Activated T-cell treated with anti-CD3 and anti-CD28 coated beads for 1 hour (primary cell): ENCODE data around the gene ATG7.
"Not testable (repeated sequence)": the region's sequence is repeated elsewhere in the genome, so short reads cannot be mapped to it uniquely, and the experiment has no call there.

ENCODE experiments used
- DNase-seq: peaks from one replicate; pipeline ENCODE4 v3.0.0-alpha.2; 2020; ENCODE audit warnings: low read depth

The ATG7 gene

DNA sequence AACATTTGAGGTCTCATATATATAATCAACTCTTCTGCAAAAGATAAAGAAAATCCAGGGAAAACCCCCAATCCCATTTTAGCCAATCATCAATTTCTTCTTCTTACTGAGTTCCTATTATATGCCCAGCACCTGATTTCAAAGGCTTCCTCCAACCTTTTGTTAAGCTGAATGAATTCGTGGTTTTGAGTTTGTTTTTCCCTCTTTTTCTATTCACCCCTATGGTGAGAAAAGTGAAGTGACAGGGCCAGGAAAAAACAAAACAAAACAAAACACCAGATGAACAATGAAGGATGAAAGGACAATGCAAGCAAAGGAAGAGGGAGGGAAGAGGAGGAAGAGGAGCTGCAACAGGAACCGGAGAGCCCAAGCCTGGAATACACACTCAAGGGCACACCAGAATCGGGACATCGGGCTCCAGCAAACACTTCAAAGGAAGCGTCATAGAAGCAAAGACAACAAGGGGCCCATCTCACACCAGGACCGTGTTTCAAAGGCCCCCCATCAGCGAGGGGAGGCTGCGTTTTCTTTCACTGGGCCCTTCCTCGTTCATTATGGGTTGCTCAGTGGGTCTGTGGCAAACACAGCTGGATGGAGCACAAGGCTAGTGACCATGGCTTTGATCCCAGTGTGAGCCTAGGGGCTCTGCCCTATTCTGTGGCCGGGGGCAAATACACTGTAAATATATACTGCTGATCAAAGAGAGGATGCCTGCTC lies 321.3 kb downstream of the ATG7 start:
- no peak for DNase-seq

DNA sequence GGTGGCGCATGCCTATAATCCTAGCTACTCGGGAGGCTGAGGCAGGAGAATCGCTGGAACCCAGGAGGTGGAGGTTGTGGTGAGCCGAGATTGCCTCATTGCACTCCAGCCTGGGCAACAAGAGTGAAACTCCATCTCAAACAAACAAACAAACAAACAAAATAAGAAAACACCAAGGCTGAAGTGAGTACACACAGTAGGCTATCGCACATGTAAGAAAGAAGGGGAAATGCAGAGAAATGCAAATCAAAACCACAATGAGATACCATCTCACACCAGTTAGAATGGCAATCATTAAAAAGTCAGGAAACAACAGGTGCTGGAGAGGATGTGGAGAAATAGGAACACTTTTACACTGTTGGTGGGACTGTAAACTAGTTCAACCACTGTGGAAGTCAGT lies 322.8 kb downstream of the ATG7 start:
- not testable (repeated sequence) for DNase-seq

DNA sequence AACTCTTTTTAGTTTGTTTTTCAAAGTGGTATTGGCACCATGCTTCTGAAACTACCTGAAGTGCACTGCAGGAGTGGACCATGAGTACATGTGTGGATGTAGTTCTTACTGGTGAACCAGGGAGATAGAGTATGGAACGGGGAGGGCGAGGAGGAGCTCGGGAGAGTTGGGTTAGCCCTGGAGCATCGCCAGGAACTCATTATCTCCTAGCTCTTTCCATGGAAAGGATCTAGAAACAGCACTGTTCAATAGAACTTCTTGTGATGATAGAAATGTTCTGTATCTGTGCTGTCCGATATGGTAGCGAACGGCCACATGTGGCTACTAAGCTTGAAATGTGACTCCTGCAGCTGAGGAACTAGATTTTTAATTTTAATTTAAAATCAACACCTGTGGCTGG lies 324.2 kb downstream of the ATG7 start:
- no peak for DNase-seq

DNA sequence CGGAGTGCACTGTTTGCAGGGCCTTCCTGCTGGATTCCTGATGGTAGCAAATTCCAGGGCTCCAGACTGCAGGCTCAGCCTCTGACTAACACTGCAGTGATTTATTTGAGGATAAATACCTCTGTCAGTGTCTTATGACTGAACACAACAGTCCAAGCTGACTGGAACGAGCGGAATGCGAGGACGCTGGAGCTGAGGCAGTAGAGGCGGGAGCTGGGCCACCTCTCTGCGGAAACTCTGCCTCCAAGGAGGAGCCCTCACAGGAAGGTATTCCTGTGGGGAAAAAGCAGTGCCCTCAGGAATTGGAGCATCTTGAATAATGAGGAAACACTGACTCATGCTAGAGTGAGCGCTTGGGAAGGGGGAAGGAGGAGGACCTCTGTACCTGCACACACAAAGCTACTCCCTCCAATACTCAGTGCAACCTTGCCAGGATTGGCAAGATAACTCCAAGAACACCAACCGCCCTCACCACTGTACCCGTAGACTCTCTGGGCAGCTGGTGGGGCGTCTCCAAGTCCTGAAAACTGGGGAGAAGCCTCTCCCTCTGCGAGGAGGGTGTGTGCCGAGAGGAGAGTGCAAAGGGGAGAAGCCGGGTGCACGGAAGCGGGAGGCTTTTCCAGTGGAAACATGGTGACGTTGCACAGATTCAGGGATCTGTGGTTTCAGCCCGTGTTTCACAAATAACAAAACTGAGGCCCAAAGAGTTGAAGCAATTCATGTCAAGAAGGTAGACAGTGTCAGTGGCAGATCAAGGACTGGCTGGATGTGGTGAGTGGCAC lies 328.5 kb downstream of the ATG7 start:
- DNase-seq: no peak

DNA sequence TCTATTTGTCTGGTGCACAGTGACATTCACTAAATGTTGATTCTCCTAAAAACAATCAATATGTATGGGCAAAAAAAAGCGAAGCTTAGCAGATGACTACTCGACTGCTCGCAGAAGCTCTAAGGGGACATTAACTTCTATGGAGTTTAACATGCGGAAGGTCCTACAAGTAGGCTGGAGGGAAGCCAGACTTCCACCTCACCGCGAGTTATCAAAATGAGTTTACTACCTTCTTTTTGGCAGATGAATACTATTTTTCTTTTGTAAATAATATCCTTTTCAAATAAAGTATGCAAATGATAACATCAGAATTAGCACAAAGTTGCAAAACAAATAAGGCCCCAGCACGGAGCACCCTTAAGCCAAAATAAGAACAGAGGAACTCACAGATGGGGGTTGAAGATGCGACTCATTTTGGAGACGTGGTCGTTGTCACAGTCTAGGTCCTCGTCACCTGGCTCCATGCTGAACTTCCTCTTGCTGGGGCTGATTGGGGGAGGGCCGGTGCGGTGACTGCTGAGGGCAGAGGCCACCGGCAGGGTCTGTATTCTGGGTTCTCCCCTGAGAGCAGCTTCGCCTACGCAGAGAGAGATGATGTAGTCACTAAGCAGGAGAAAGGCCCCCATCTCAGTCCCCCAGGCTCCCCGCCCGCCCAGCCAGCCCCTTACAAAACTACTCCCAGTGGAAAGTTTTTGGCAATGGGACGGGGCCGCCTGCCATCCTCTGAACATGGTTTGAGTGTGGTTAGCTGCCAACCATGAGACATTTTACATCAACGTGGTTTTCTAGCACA lies 329.4 kb downstream of the ATG7 start:
- no peak for DNase-seq

DNA sequence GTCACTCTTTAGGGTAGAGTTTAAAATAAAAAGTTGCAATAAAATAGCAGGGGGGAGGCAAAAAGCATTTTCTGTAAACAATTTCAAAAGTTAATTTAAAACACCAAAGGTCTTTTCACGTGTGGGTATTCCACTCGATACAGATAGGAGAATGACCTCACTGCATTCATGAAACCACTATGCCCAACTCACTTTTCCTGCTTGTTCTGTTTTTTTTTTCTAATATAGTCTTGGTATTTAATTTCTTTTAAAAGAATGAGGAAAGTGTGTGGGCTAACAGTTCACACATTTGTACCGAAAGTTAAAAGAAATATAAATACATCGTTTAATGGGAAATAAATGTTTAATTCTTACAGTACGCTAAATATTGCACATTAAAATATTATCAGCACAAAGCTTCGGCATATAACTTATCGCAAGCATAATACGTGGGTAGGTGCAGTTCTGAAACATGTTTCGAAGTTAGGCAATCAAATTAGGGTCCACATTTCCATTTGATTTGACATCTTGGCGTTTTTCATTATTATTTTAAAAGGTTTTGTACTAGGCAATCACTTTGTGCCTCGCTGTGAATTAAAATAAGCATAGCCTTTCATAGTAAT lies 330.1 kb downstream of the ATG7 start:
- no peak for DNase-seq

DNA sequence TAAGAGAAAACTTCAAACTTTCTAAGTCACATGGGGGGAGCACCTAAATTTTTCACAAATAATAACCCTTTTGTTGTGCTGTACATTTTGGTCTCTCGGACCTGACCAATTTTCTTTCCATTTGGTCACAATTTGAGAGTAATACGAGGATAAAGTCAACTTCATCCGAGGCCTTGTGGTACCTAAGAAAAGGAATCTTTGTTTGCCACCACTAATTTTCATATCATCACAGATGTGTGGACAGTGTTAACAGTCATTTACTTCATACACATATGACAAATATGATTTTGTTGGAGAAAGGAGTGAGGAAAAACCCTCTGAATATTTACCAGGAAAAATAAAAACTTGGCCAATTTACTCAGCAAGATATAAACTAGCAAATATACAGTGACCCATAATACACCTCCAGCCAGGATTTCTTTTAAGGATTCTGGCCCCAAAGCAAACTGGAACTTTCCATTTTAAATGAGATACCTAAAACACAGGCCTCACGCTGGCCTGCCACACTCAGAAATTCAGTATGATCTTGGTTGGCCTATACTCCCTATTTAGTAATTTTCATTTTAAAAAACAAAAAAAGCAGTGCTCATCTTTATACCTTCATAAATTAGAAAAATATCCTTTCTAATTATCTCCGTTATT lies 330.8 kb downstream of the ATG7 start:
- DNase-seq: no peak

DNA sequence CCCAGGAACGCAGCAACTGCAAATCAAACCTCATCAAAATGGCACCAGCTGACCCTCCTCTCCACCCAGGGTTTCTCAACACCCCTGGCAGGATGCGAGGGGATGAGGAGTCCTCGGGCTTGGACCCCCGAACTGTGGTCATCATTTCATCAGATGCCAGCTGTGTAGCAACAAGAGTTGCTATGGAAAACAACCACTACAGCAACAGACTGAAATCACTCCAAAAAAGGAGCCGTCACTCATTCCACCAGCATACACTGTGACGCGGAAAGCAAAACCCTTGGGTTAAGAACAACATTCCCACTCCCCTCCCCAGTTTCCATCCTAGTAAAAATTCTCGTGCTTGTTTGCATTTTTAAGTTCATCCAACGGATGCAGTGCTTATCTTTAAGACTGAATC lies 331.4 kb downstream of the ATG7 start:
- no peak for DNase-seq

DNA sequence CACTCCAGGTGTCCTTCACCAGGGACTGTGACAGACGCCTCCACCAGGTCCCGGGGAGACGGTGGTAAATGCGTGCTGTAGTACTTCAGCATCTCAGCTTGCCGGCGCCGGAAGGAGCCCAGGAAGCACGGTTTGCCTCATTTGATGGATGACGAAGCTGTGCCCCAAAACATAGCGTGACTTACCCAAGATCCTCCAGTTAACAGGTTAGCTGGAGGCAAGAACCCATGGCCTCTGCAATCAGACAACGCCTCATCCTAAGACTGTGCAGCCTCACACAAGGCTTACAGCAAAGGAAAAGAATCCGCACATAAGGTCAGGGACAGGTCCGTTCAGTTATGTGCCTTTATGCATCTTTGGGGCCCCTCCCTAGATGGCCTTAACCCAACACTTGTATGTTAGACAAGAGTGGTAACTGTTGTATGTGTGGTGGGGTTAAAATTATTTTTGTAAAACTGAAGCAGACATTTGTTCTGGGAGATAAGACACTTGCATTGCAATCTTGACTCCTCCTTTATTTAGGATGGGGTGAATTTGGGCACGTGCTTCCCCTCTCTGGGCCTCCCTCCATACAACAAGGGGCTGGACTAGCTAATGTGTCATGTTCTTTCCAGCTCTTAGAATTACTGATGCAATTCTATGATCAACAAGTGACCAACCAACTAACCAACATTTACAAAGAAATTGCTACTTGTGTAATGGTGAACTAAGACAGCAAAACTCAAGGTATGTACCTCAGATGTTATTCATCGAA lies 332.1 kb downstream of the ATG7 start:
- DNase-seq: no peak

DNA sequence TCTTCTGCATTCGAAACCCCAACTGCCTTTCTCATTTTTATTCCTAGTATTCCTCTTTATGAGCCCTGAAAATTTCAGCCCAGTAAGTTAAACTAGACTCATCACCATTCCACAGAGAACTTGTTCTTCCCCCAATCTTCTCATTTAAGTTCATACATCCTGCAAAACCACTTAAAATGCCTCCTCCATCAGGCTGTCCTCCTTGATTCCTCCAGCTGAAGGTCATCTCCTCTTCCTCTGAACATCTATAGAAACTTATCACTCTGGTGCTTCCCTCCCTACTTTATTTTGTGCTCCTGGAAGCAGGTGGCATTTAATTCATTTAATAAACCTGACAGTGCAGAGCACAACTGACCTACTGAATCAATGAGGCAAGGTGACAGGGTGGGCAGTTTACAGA lies 333.2 kb downstream of the ATG7 start:
- DNase-seq: no peak

DNA sequence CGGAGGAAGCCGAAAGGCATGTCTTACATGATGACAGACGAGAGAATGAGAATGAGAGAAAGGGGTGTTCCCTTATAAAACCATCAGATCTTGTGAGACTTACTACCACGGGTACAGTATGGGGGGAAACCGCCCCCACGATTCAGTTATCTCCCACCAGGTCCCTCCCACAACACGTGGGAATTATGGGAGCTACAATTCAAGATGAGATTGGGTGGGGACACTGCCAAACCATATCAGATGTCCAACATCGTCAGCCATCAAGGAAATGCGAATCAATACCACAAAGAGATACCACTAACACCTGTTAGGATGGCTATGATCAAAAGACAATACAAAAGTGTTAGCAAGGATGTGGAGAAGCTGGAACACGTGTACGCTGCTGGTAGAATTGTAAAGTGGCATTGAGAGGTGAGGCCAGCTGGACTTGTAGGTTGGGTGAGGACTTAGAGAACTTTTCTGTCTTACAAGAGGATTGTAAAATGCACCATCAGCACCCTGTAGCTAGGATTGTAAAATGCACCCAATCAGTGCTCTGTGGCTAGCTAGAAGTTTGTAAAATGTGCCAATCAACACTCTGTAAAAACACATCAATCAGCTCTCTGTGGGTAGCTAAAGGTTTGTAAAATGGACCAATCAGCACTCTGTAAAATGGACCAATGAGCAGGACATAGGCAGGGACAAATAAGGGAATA lies 334.0 kb downstream of the ATG7 start:
- no peak for DNase-seq

DNA sequence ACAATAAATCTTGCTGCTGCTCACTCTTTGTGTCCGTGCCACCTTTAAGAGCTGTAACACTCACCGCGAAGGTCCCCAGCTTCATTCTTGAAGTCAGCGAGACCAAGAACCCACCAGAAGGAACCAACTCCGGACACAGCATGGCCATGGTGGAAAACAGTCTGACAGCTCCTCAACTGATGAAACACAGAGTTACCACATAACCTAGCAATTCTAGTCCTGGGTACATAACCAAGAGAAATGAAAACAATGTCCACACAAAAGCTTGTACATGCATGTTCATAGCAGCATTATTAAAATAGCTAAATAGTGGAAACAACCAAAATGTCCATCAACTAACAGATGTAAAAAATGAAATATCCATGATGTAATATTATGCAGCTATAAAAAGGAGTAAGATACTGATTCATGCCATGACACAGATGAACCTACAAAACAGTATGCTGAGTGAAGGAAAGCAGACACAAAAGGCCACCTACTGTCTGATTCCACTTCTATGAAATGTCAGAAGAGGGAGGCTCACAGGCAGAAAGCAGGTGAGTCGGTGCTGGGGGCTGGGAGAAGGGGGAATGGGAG lies 334.8 kb downstream of the ATG7 start:
- DNase-seq: no peak
